ENCODE results near the gene RBM39. TPM values are rescaled to one million over a fixed set of nuclear protein-coding genes. Genes with fewer than 3 reads are reported as not detected.

RBM39 gene
- total and polyA plus RNA-seq, 10 of the 15 experiments (the other 5 are each of a cell fraction or from before 2014, with no cell fraction given): 135 to 280 (median 217) TPM

- no peak for TF ChIP-seq ZNF592 (IDR thresholded peaks at IDR 0.05)
- TF ChIP-seq RAD51 (IDR thresholded peaks at IDR 0.05): no peak
- no peak for TF ChIP-seq BCL3 (IDR thresholded peaks at IDR 0.05; ENCODE audit: borderline replicate concordance, insufficient read depth, low read depth, low read length, poor library complexity, severe bottlenecking)
- TF ChIP-seq TBL1XR1 (IDR thresholded peaks at IDR 0.05; ENCODE audit: low read depth, low read length): no peak
- TF ChIP-seq ZBTB33 (IDR thresholded peaks at IDR 0.05): no peak
- no peak for TF ChIP-seq RELB (IDR thresholded peaks at IDR 0.05; ENCODE audit: low read depth)
- no peak for TF ChIP-seq ZNF622 (IDR thresholded peaks at IDR 0.05)
- peak; percentile 39 for TF ChIP-seq E4F1 (IDR thresholded peaks at IDR 0.05; ENCODE audit: borderline replicate concordance, partially characterized antibody)
- no peak for TF ChIP-seq DPF2 (IDR thresholded peaks at IDR 0.05)
These were observed 1.8 kb upstream of the RBM39 start (continued) for GRCh38 chr20:35743693-35744491.

All from GM12878 (cell line).